ENCODE measurements around the gene LRRC74A. TPM values are rescaled to one million over a fixed set of nuclear protein-coding genes. Genes with fewer than 3 reads are reported as not detected.

LRRC74A gene
- total and polyA plus RNA-seq, 10 of the 15 experiments (the other 5 are each of a cell fraction or from before 2014, with no cell fraction given) = not detected

- TF ChIP-seq CBX5 (IDR thresholded peaks at IDR 0.05; ENCODE audit: low read depth) (peak; percentile 72; the same call in 1 of the 2 replicates), CHD4 (IDR thresholded peaks at IDR 0.05) (no peak), E2F8 (IDR thresholded peaks at IDR 0.05; ENCODE audit: low read depth, partially characterized antibody) (no peak), RUNX3 (IDR thresholded peaks at IDR 0.05; ENCODE audit: low read length) (peak; percentile 66), CREB1 (IDR thresholded peaks at IDR 0.05; ENCODE audit: low read depth) (peak; percentile 82), NRF1 (conservative IDR thresholded peaks at IDR 0.05; ENCODE audit: low read depth, low read length) (peak; percentile 47), ZSCAN29 (IDR thresholded peaks at IDR 0.05) (no peak), SRF (IDR thresholded peaks at IDR 0.05; ENCODE audit: low read depth in 2 of 2, low read length in 2 of 2) (no peak; a peak in 1 of 4 replicates), EED (IDR thresholded peaks at IDR 0.05; ENCODE audit: low read depth) (no peak), MTA3 (IDR thresholded peaks at IDR 0.05; ENCODE audit: borderline replicate concordance, low read length) (no peak), ZZZ3 (IDR thresholded peaks at IDR 0.05; ENCODE audit: control insufficient read depth, insufficient read length, low read depth) (no peak), TCF7 (IDR thresholded peaks at IDR 0.05; ENCODE audit: borderline replicate concordance) (no peak), EZH2 (IDR thresholded peaks at IDR 0.05; ENCODE audit: borderline replicate concordance, control insufficient read depth, low read depth, low read length) (no peak), POLR2AphosphoS5 (IDR thresholded peaks at IDR 0.05; ENCODE audit: low read length) (peak; percentile 80), RBBP5 (conservative IDR thresholded peaks at IDR 0.05) (no peak), WRNIP1 (IDR thresholded peaks at IDR 0.05; ENCODE audit: borderline replicate concordance, low read depth, low read length) (no peak), HCFC1 (IDR thresholded peaks at IDR 0.05; ENCODE audit: low read length) (peak; percentile 72), JUND (IDR thresholded peaks at IDR 0.05; ENCODE audit: low read depth, low read length) (no peak), DPF2 (IDR thresholded peaks at IDR 0.05) (peak; percentile 83; the same call in 1 of the 2 replicates), ATF7 (IDR thresholded peaks at IDR 0.05; ENCODE audit: low read depth) (no peak), NFYB (IDR thresholded peaks at IDR 0.05; ENCODE audit: insufficient read depth, low read depth, low read length) (no peak)
These were observed 13.5 kb upstream of the LRRC74A start, which contains the start of gene ANGEL1 (continued) for GRCh38 chr14:76812422-76813383.
